Activated CD4-positive, alpha-beta T cell treated with anti-CD3 and anti-CD28 coated beads, Interleukin-2, Interleukin-4, amounts not matched to agents 100 ng/mL and 50 ng/mL, durations not matched to agents 16 hours and 8 hours (primary cell): ENCODE results near the gene GOLGA1.
"Not testable (repeated sequence)": the region's sequence is repeated elsewhere in the genome, so short reads cannot be mapped to it uniquely, and the experiment has no call there.

ENCODE experiments used
- DNase-seq: peaks from one replicate; pipeline ENCODE4 v3.0.0-alpha.2; 2020; ENCODE audit warnings: low spot score

Gene GOLGA1

GRCh38 chr9:124940894-124941678, at the start of gene GOLGA1:
Gene GOLGA1, minus strand, starts transcription at chr9:124941083. Its CDS starts 2,372 bp downstream, at chr9:124938711.
- peak; percentile 94 for DNase-seq

DNA sequence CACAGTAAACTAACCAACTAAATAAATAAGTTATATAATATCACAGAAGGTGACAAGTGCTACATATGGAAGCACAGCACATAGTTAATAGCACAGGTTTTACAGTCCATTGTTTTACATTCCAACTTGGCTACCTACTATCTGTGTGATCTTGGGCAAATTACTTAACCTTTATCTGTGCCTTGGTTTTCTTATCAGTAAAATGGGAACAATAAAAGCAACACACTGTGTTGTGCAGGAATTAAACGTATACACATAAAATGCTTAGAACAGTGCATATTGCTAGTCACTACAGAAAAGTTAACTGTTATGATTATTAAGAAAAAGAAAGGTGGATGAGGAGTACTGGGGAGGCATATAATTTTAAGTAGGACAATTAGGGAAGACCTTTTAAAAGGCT, 42.8 kb upstream of the GOLGA1 start:
- no peak for DNase-seq

DNA sequence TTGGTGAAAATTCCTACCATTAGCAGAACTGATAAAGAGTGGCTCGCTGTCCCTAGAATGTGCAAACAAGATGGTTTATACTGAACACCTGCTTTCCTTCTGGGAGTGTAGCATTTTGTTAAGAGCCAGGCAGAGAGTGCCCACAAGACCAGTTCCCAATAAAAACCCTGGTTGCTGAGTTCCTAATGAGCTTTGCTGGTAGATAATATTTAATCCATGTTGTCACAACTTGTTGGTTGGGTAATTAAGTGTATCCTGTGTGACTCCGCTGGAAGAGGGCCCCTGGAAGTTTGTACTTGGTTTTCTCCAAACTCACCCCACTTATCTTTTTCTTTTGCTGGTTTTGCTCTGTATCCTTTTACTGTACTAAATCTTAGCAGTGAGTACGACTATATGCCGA, 39.5 kb upstream of the GOLGA1 start:
- no peak for DNase-seq

- DNase-seq = no peak
Measured at GRCh38 chr9:124975131-124975530, 34.2 kb upstream of the GOLGA1 start.

GRCh38 chr9:124973807-124974206, 32.9 kb upstream of the GOLGA1 start:
- no peak for DNase-seq

GRCh38 chr9:124972241-124972770, 31.4 kb upstream of the GOLGA1 start:
- no peak for DNase-seq

DNA sequence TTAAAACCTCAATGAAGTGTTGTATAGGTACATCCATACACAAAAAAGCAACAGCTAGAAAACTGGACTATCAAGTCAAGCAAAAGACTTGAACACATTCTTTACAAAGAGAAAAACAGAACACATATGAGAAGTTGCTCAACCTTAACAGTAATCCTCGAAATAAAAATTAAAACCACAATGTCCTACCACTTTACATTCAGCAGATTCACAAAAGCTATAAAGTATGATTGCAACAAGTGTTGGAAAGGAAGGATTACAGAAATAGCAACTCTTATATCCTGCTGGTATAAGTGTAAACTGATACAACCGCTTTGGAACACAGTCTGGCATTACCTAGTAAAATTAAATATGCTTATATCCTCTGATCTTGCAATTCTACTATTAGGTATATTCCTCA, 28.5 kb upstream of the GOLGA1 start:
- no peak for DNase-seq

DNA sequence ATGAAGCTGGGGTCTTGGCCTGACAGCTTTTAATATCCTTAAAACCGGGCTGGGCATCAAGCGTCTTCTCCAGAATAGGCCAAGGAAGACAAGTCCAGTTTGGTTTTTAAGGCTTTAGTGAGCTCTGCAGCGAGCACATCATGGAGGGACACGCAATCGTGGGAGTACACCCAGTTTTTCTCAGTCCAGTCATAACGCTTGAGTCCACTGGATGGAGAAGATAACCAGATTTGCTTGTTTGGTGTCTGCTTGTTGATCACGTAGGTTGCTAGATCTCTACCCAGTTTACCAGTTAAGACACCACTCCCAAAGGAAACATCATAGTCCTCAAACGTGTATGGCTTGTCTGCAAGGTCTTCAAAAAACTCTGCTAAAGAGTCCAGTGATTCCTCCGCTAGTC, 27.4 kb upstream of the GOLGA1 start:
- DNase-seq = no peak

DNA sequence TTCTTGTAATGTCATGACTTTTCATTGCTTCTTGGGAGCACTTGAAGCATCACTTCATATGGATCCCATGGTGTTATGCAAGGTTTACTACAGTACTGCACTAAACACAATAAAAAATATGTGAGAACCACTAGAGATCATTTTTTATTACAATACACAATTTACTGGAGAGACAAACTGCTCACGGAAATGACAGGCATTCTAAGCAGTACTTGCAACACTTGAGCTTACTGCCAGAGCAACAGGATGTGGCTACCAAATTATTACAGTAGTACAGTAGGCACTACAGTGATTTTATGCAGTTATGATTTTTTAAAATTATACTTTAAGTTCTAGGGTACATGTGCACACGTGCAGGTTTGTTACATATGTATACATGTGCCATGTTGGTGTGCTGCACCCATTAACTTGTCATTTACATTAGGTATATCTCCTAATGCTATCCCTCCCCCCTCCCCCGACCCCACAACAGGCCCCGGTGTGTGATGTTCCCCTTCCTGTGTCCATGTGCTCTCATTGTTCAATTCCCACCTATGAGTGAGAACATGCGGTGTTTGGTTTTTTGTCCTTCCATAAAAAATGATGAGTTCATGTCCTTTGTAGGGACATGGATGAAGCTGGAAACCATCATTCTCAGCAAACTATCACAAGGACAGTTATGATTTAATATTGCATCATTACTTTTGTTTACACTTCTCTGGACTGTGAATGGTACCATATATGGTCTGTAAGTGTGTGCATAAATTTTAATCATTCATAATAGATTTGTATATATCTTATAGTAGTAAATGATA, 25.1 kb upstream of the GOLGA1 start:
- DNase-seq = peak; percentile 38

GRCh38 chr9:124964604-124965003, 23.7 kb upstream of the GOLGA1 start:
- no peak for DNase-seq

DNA sequence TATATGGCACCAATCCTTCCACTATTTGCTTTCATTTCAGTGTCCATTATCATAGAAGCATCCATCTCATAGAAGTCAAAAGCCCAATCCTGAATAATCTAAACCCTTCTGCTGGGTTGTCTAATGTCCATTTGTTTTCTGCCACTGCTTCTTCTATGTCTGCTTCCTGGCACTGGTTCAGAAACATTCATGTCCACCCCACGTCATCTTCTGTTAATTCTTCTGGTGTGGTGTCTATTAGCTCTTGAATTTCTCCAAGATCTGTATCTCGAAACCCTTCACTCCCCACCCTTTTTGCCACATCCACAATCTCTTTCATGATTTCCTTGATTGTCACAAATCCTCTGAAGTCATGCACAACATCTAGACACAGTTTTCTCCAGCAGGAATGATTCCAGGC, 23.2 kb upstream of the GOLGA1 start:
- no peak for DNase-seq

- DNase-seq = no peak
Measured at GRCh38 chr9:124960409-124960752, 19.5 kb upstream of the GOLGA1 start.

DNA sequence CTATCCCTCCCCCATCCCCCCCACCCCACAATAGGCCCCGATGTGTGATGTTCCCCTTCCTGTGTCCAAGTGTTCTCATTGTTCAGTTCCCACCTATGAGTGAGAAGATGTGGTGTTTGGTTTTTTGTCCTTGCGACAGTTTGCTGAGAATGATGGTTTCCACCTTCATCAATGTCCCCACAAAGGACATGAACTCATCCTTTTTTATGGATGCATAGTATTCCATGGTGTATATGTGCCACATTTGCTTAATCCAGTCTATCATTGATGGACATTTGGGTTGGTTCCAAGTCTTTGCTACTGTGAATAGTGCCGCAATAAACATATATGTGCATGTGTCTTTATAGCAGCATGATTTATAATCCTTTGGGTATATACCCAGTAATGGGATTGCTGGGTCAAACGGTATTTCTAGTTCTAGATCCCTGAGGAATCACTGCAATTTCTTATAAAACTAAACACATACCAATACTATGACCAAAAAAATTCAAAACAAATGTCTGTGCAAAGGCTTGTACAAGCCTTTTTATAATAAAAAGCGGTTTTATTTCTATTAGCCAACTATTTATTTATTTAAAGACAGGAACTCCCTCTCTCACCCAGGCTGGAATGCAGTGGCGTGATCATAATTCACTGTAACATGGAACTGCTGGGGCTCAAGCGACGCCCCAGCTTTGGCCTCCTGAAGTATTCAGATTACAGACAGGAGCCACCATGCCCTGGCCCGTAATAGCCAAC, 19.0 kb upstream of the GOLGA1 start:
- not testable (repeated sequence) for DNase-seq

GRCh38 chr9:124954255-124954654, 13.4 kb upstream of the GOLGA1 start:
- DNase-seq = no peak

- no peak for DNase-seq
Measured at GRCh38 chr9:124950050-124950718, 9.3 kb upstream of the GOLGA1 start.

GRCh38 chr9:124949387-124949786, 8.5 kb upstream of the GOLGA1 start:
- no peak for DNase-seq

- DNase-seq = no peak
Measured at GRCh38 chr9:124947727-124948391, 7.0 kb upstream of the GOLGA1 start.

DNA sequence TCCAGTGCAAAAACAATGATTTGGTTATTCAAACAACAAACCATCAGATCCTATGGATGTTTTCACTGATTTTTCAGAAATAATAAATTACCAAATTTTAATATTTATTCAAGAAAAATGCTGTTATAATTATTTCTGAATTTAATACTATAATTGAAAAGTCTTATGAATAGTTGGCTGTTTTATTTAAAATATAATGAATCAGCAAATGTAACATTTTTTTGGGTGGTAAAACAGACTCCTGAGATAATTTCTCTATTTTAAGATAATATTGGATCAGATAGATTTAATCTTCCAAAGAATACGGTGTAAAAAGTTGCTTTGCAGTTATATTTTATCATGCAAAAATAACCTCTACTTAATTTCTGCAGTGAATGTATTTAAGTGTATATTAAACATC, 5.3 kb upstream of the GOLGA1 start:
- DNase-seq = no peak

- peak; percentile 61 for DNase-seq
Measured at GRCh38 chr9:124941679-124942561, 1.0 kb upstream of the GOLGA1 start.

- DNase-seq = no peak
Measured at GRCh38 chr9:124940521-124940893, 376 bp downstream of the GOLGA1 start.
